H1 (cell line): Measurements from ENCODE around the gene MGMT. TPM values are rescaled to one million over a fixed set of nuclear protein-coding genes. Genes with fewer than 3 reads are reported as not detected.

Source experiments
- GABPA ChIP-seq: IDR thresholded peaks from 2 replicates; pipeline ENCODE4 v1.6.1; 2011; ENCODE audit warnings: mild to moderate bottlenecking, low read length, moderate library complexity, borderline replicate concordance; ENCODE audit not compliant: insufficient read depth
- KDM1A ChIP-seq: fragments of 200-600, 300-600 bp; sonication (generic); IDR thresholded peaks from 2 replicates; pipeline ENCODE4 v1.7.1; 2016; ENCODE audit warnings: mild to moderate bottlenecking, low read length, borderline replicate concordance
- SIX5 ChIP-seq: IDR thresholded peaks from 2 replicates; pipeline ENCODE4 v1.6.1; 2011; ENCODE audit warnings: mild to moderate bottlenecking, low read depth, low read length
- SP4 ChIP-seq: IDR thresholded peaks from 2 replicates; pipeline ENCODE4 v1.6.1; 2012; ENCODE audit warnings: low read length, inconsistent platforms
- polyA plus RNA-seq, 7 experiments: library from polyadenylated mRNA; depleted of rRNA in 3 of 7; stranded (reverse) in 5 of 7; unstranded in 2 of 7; fragments of >200 nt in 5 of 7; fragments of 200-250 nt in 2 of 7; gene quantifications; 1 replicate in 5 of 7; 2 replicates in 1 of 7; 4 replicates in 1 of 7; pipeline versions ENCODE4 v1.2.1 to v1.2.3, GENCODE V29; 2011 to 2013; ENCODE audit warnings: missing spikeins in 2 of 7, mixed read lengths in 2 of 7
- total RNA-seq: library from RNA; stranded (reverse); fragmentation: NEBNext Ultra II Directional; extraction: Animal tissue kit (Norgen Biotek cat#: 25700); gene quantifications from 2 replicates; pipeline ENCODE4 v1.2.1, GENCODE V29; 2021
- TF ChIP-seq, protein P1 (sequence below): IDR thresholded peaks from 2 replicates; pipeline ENCODE4 v1.6.1; 2012; ENCODE audit warnings: low read length, inconsistent platforms

The MGMT gene
- total and polyA plus RNA-seq, 2 of the 8 experiments (the other 6 are each of a cell fraction or from before 2014, with no cell fraction given): 9.9 to 10.7 TPM

DNA sequence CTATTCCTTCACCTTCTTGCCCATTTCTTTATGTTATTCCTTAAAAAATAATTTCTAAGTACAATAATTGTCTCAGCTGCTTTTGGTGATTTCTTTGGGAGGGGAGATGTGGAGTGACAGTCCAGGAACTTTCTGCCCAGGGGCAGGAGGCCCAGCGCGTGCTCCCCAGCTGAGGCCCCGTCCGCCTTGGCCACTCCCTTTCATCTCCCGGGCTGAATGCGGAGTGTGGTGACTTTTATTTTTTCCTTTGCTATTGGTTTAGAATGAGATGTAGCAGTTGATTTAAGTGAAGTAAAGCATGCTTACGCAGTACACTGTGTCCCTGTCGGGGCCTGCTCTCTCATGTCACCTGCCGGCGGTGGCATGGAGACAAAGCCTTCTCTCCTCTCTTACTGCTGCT is 141.6 kb downstream of the MGMT start (continued):
- TF ChIP-seq, protein P1, sequence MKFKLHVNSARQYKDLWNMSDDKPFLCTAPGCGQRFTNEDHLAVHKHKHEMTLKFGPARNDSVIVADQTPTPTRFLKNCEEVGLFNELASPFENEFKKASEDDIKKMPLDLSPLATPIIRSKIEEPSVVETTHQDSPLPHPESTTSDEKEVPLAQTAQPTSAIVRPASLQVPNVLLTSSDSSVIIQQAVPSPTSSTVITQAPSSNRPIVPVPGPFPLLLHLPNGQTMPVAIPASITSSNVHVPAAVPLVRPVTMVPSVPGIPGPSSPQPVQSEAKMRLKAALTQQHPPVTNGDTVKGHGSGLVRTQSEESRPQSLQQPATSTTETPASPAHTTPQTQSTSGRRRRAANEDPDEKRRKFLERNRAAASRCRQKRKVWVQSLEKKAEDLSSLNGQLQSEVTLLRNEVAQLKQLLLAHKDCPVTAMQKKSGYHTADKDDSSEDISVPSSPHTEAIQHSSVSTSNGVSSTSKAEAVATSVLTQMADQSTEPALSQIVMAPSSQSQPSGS: no peak
- no peak for TF ChIP-seq SIX5
- TF ChIP-seq GABPA: no peak
- no peak for TF ChIP-seq SP4
- TF ChIP-seq KDM1A: no peak
